Measurements from ENCODE around the gene BUD31. TPM values are rescaled to one million over a fixed set of nuclear protein-coding genes. Genes with fewer than 3 reads are reported as not detected.

BUD31 gene
- total RNA-seq, 1 experiment from 2014 or later: 104 TPM

DNA sequence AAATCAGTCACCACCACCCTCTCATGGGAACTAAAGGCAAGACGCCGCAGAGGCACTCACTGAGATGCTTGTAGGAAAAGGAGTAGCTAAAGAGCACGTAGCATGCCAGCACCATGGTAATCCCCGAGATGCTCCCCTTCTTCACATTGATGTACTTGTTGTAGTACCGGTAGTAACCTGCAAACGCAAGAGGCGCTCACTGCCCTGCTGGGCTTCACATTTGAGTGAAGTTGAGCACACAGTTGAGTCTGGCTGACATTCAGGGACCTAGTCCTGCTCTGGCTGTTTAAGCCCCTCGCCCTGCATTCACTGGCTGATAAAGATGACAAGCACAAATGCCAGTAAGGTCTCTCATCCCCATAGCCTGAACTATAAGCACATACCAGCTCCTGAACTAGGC, 50.3 kb downstream of the BUD31 start:
- no peak overlapping the region for H3K9ac ChIP-seq (ENCODE audit: extremely low read depth, insufficient read length, low read length)
- H2BK12ac ChIP-seq (ENCODE audit: insufficient read length, low read depth, low read length): no peak overlapping the region
- H3K27me3 ChIP-seq (ENCODE audit: insufficient read depth, low read length): no peaks in the 10 kb centered on the region
- no peak overlapping the region for H3K27ac ChIP-seq (ENCODE audit: insufficient read length, low read depth, low read length)
- H3K9me3 Mint-ChIP-seq: 0 out of 5 replicates have a peak, but pooled peaks cover 0 to 3% of the 10 kb centered on the region in 2 experiments
- no peak overlapping the region for H2BK120ac ChIP-seq (ENCODE audit: low read depth, low read length, poor library complexity, severe bottlenecking)
- no peak overlapping the region for H3T11ph ChIP-seq (ENCODE audit: low read length)
- no peak overlapping the region for H3K18ac ChIP-seq (ENCODE audit: insufficient read length, low read depth, low read length)
- no peaks in the 10 kb centered on the region for H3K4me1 ChIP-seq (ENCODE audit: insufficient read depth, low read length)
- peak; percentile 66 for TF ChIP-seq CTCF (conservative IDR thresholded peaks at IDR 0.05)
- WGBS (ENCODE audit: extremely low coverage, insufficient read length, low lambda C conversion rate): no CpG with 5 or more reads among the region's 8 CpGs
- peak overlapping the region in 1 of 3 experiments; percentile 59; a peak in 1 of 7 replicates for H3K27ac Mint-ChIP-seq
- no peaks in the 10 kb centered on the region for H3K9me3 ChIP-seq (ENCODE audit: control insufficient read depth, low read depth, low read length)
- no peak overlapping the region for H3K4ac ChIP-seq (ENCODE audit: low read depth, low read length)
- H4K20me1 ChIP-seq (ENCODE audit: control insufficient read depth, insufficient read depth, insufficient read length): no peaks in the 10 kb centered on the region
- H3K79me1 ChIP-seq (ENCODE audit: insufficient read depth, low read depth, low read length, poor library complexity, severe bottlenecking): peaks cover 9% of the 10 kb centered on the region
- H2AK5ac ChIP-seq (ENCODE audit: insufficient read length, low read length): no peak overlapping the region
- H2BK15ac ChIP-seq (ENCODE audit: low read depth, low read length): no peak overlapping the region
- no peak overlapping the region for H3K14ac ChIP-seq (ENCODE audit: insufficient read depth, low read length)
- no peak overlapping the region for H2BK20ac ChIP-seq (ENCODE audit: low read depth, low read length, poor library complexity, severe bottlenecking)
- H3K79me2 ChIP-seq (ENCODE audit: insufficient read depth, low read length): peaks cover 9% of the 10 kb centered on the region; the same call in 1 of the 2 replicates
- no peak overlapping the region for H3K56ac ChIP-seq (ENCODE audit: insufficient read length, low read depth, low read length)
- peaks cover 45 to 91% (median 76%) of the 10 kb centered on the region in 3 experiments for H3K36me3 Mint-ChIP-seq (ENCODE audit: insufficient read depth in 1 of 3, low read depth in 3 of 3)
- H3K4me3 Mint-ChIP-seq: no peak overlapping the region; a peak in 1 of 5 replicates
- no peaks in the 10 kb centered on the region; the same call in none of the 2 replicates for H3K27me3 Mint-ChIP-seq (ENCODE audit: low read depth)
- no peak overlapping the region for H2BK5ac ChIP-seq (ENCODE audit: insufficient read length, low read length)
- H4K5ac ChIP-seq (ENCODE audit: insufficient read length, low read depth, low read length): no peak overlapping the region
- peak; percentile 71 for DNase-seq
- H4K8ac ChIP-seq (replicated peaks; ENCODE audit: insufficient read length, low read depth, low read length): no peak overlapping the region
- no peak overlapping the region for H3K4me2 ChIP-seq (ENCODE audit: insufficient read depth, insufficient read length, low read length)
- H3K23me2 ChIP-seq (ENCODE audit: insufficient read length, low read depth, low read length, poor library complexity, severe bottlenecking): no peaks in the 10 kb centered on the region
- no peak overlapping the region for H2AFZ ChIP-seq (ENCODE audit: low read length)
- no peak overlapping the region for H3K23ac ChIP-seq (ENCODE audit: insufficient read length, low read depth, low read length)
- H3K4me1 Mint-ChIP-seq: peaks cover 1 to 4% of the 10 kb centered on the region in 2 experiments
- no peak overlapping the region for H4K91ac ChIP-seq (ENCODE audit: insufficient read length, low read depth, low read length)

Data from H9 (cell line).